GM19099 (cell line): Measurements from ENCODE around the gene CHRND.

Experiments used
- POLR2A ChIP-seq: IDR thresholded peaks from 3 replicates; pipeline ENCODE4 v1.6.1; 2011; ENCODE audit warnings: low read depth; ENCODE audit not compliant: insufficient read length; ENCODE audit errors: extremely low read depth

Gene CHRND

GRCh38 chr2:232485348-232485756 lies 40.6 kb upstream of the CHRND start:
- no peak for TF ChIP-seq POLR2A

- no peak for TF ChIP-seq POLR2A
Measured at GRCh38 chr2:232485757-232486557, 40.0 kb upstream of the CHRND start.

- no peak for TF ChIP-seq POLR2A
Measured at GRCh38 chr2:232486558-232487384, 39.2 kb upstream of the CHRND start.

GRCh38 chr2:232487385-232488096 lies 38.4 kb upstream of the CHRND start, which contains the start of gene ECEL1:
Gene ECEL1 (minus strand): TSS chr2:232487834. CDS start chr2:232486653, 1,181 bp downstream.
- TF ChIP-seq POLR2A, result no peak

- no peak for TF ChIP-seq POLR2A
Measured at GRCh38 chr2:232488097-232488711, 37.8 kb upstream of the CHRND start.

- no peak for TF ChIP-seq POLR2A
Measured at GRCh38 chr2:232488721-232489300, 37.1 kb upstream of the CHRND start.

- no peak for TF ChIP-seq POLR2A
Measured at GRCh38 chr2:232489516-232490220, 36.3 kb upstream of the CHRND start.

GRCh38 chr2:232490221-232491138 lies 35.5 kb upstream of the CHRND start:
- no peak for TF ChIP-seq POLR2A

GRCh38 chr2:232491139-232491780 lies 34.7 kb upstream of the CHRND start:
- TF ChIP-seq POLR2A, result no peak

- no peak for TF ChIP-seq POLR2A
Measured at GRCh38 chr2:232492236-232492848, 33.6 kb upstream of the CHRND start.

GRCh38 chr2:232492963-232493700 lies 32.8 kb upstream of the CHRND start:
- TF ChIP-seq POLR2A, result no peak
